Left lung (tissue), 10 donors: ENCODE data around the gene SPIRE1. TPM values are rescaled to one million over a fixed set of nuclear protein-coding genes. Genes with fewer than 3 reads are reported as not detected.

Experiments used
- ATAC-seq: fragments of 200-7000 bp; cut with Tn5 transposase; one replicate; pipeline ENCODE4 v1.9.1; 2020; ENCODE audit warnings: moderate library complexity
- DNase-seq, 4 donors: peaks; one replicate each; pipeline ENCODE4 v3.0.0-alpha.2; 2013 to 2020
- H3K27ac ChIP-seq, 2 donors: fragments of 200-600 bp; sonication (generic) in 1 of 2; one replicate each; pipeline versions ENCODE4 v1.5.0 to v1.8.0; 2020 to 2021
- H3K27me3 ChIP-seq, 2 donors: fragments of 200-600 bp; sonication (generic) in 1 of 2; one replicate each; pipeline versions ENCODE4 v1.5.0 to v1.8.0; 2020 to 2021
- H3K36me3 ChIP-seq, 2 donors: fragments of 200-600 bp; sonication (generic) in 1 of 2; one replicate each; pipeline versions ENCODE4 v1.5.0 to v1.8.0; 2020 to 2021
- H3K4me1 ChIP-seq, 2 donors: fragments of 200-600 bp; one replicate each; pipeline ENCODE4 v1.8.0; 2021
- H3K4me3 ChIP-seq, 2 donors: fragments of 200-600 bp; sonication (generic) in 1 of 2; one replicate each; pipeline versions ENCODE4 v1.5.0 to v1.8.0; 2020 to 2021; ENCODE audit warnings: mild to moderate bottlenecking in 1 of 2
- H3K9me3 ChIP-seq, 2 donors: fragments of 200-600 bp; sonication (generic) in 1 of 2; one replicate each; pipeline versions ENCODE4 v1.5.0 to v1.8.0; 2020 to 2021
- CTCF ChIP-seq, 2 donors: fragments of 200-600 bp; sonication (generic) in 1 of 2; IDR thresholded peaks; one replicate each; pipeline versions ENCODE4 v1.5.0 to v1.8.0; 2021; ENCODE audit warnings: antibody characterized with exemption in 2 of 2
- intact Hi-C, 2 donors: fragments of 100-400 bp; cut with DNase I; formaldehyde crosslinking; loops; one replicate each; pipeline versions ENCODE4 v1.11.2 to v1.14.2; 2022
- polyA plus RNA-seq, 6 donors: library from polyadenylated mRNA; unstranded; fragments of 120-200 nt; gene quantifications; one replicate each; pipeline ENCODE4 v1.2.1, GENCODE V29; 2013; ENCODE audit not compliant: insufficient read length in 6 of 6
- total RNA-seq, 2 donors: library from RNA; stranded (reverse); fragmentation: NEBNext Ultra II Directional; extraction: Animal tissue kit (Norgen Biotek cat#: 25700); gene quantifications; one replicate each; pipeline ENCODE4 v1.2.1, GENCODE V29; 2021
- donor health status: DM: no; HTN: yes; CAD: no.
- donor health status: DM: no; HTN: no; CAD: no.

Gene SPIRE1
- total and polyA plus RNA-seq, 8 donors = 12.1 to 50.4 (median 15.7) TPM

- no peaks in the 10 kb centered on the region for H3K4me1 ChIP-seq
- TF ChIP-seq CTCF (IDR thresholded peaks at IDR 0.05) = no peak
- ATAC-seq (no peak), DNase-seq (no peak)
- intact Hi-C loops = no loop called here
- no peak overlapping the region for H3K4me3 ChIP-seq
- peaks cover 0 to 37% of the 10 kb centered on the region in 2 donors for H3K36me3 ChIP-seq
- H3K9me3 ChIP-seq = no peaks in the 10 kb centered on the region
- H3K27ac ChIP-seq = no peak overlapping the region
- H3K27me3 ChIP-seq = no peaks in the 10 kb centered on the region
These were observed 195.7 kb downstream of the SPIRE1 start for GRCh38 chr18:12462242-12462641.

- peaks cover 0 to 37% of the 10 kb centered on the region in 2 donors for H3K36me3 ChIP-seq
- ATAC-seq = no peak
These were observed 196.6 kb downstream of the SPIRE1 start for GRCh38 chr18:12461326-12461725.

GRCh38 chr18:12460874-12461273, 197.0 kb downstream of the SPIRE1 start:
- no peaks in the 10 kb centered on the region for H3K9me3 ChIP-seq
- H3K4me3 ChIP-seq = no peak overlapping the region
- TF ChIP-seq CTCF (IDR thresholded peaks at IDR 0.05) = no peak
- DNase-seq (peak in 1 of 4 donors; percentile 10), ATAC-seq (no peak)
- no peaks in the 10 kb centered on the region for H3K27me3 ChIP-seq
- intact Hi-C loops = no loop called here
- H3K4me1 ChIP-seq = no peaks in the 10 kb centered on the region
- peaks cover 0 to 37% of the 10 kb centered on the region in 2 donors for H3K36me3 ChIP-seq
- no peak overlapping the region for H3K27ac ChIP-seq

More at GRCh38 chr18:12461326-12461725, 196.6 kb downstream of the SPIRE1 start:
- H3K27me3 ChIP-seq = no peaks in the 10 kb centered on the region
- H3K27ac ChIP-seq = no peak overlapping the region
- no peaks in the 10 kb centered on the region for H3K9me3 ChIP-seq
- no peaks in the 10 kb centered on the region for H3K4me1 ChIP-seq
- no peak overlapping the region for H3K4me3 ChIP-seq
- intact Hi-C loops = no loop called here
- no peak for DNase-seq
- no peak for TF ChIP-seq CTCF (IDR thresholded peaks at IDR 0.05)

- intact Hi-C loops = no loop called here
These were observed 199.1 kb downstream of the SPIRE1 start for GRCh38 chr18:12458771-12459170.

GRCh38 chr18:12456441-12456840, 201.5 kb downstream of the SPIRE1 start:
- ATAC-seq (no peak), DNase-seq (no peak)
- intact Hi-C loops = no loop called here
- H3K36me3 ChIP-seq = peaks cover 0 to 26% of the 10 kb centered on the region in 2 donors
- H3K4me1 ChIP-seq = no peaks in the 10 kb centered on the region
- no peak overlapping the region for H3K4me3 ChIP-seq
- no peaks in the 10 kb centered on the region for H3K27me3 ChIP-seq
- H3K27ac ChIP-seq = no peak overlapping the region
- TF ChIP-seq CTCF (IDR thresholded peaks at IDR 0.05) = no peak
- no peaks in the 10 kb centered on the region for H3K9me3 ChIP-seq

More at GRCh38 chr18:12458771-12459170, 199.1 kb downstream of the SPIRE1 start:
- H3K27ac ChIP-seq = no peak overlapping the region
- TF ChIP-seq CTCF (IDR thresholded peaks at IDR 0.05) = no peak
- H3K4me3 ChIP-seq = no peak overlapping the region
- no peak for DNase-seq
- H3K4me1 ChIP-seq = no peaks in the 10 kb centered on the region
- H3K27me3 ChIP-seq = no peaks in the 10 kb centered on the region
- H3K9me3 ChIP-seq = no peaks in the 10 kb centered on the region
- no peak for ATAC-seq
- H3K36me3 ChIP-seq = peaks cover 0 to 35% of the 10 kb centered on the region in 2 donors
